Ovary (tissue), 3 donors: ENCODE measurements around the gene HDGFL2.

Source experiments
- EP300 ChIP-seq: sonication (generic); formaldehyde crosslinking; IDR thresholded peaks from one replicate; pipeline ENCODE4 v1.6.1; 2017; ENCODE audit warnings: antibody characterized with exemption
- TF ChIP-seq, protein P1 (sequence below), 3 donors: fragments of 450-650 bp in 2 of 3; fragments of 200-600 bp in 1 of 3; IDR thresholded peaks; one replicate each; pipeline versions ENCODE4 v1.5.1 to v1.8.0; 2016 to 2022; ENCODE audit warnings: antibody characterized with exemption in 3 of 3, mild to moderate bottlenecking in 1 of 3
- donor health status: DM: no; HTN: no; CAD: no.

DNA sequence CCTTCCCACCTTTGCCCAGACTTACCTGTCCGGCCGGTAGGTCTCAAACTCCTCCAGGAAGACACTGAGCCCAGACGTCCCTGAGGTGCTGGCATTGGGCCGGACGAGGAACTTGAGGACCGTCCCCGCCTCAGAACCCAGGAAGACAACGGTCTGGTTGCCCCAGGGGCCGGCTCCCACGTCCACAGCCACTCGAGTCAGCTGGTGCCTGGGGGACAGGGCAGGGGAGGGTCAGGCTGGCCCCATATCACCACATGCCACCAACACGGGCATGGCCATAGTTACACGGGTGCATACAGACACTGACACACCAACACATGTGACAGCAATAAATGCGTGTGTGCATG is 76.1 kb downstream of the HDGFL2 start:
- TF ChIP-seq, protein P1, sequence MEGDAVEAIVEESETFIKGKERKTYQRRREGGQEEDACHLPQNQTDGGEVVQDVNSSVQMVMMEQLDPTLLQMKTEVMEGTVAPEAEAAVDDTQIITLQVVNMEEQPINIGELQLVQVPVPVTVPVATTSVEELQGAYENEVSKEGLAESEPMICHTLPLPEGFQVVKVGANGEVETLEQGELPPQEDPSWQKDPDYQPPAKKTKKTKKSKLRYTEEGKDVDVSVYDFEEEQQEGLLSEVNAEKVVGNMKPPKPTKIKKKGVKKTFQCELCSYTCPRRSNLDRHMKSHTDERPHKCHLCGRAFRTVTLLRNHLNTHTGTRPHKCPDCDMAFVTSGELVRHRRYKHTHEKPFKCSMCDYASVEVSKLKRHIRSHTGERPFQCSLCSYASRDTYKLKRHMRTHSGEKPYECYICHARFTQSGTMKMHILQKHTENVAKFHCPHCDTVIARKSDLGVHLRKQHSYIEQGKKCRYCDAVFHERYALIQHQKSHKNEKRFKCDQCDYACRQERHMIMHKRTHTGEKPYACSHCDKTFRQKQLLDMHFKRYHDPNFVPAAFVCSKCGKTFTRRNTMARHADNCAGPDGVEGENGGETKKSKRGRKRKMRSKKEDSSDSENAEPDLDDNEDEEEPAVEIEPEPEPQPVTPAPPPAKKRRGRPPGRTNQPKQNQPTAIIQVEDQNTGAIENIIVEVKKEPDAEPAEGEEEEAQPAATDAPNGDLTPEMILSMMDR (IDR thresholded peaks at IDR 0.05): no peak
- no peak for TF ChIP-seq EP300
